Cardiac fibroblast (primary cell): ENCODE results near the gene NCOA1.
A peak's percentile ranks its signal among the peaks of the same experiment; 100 is the strongest.

Experiments used
- DNase-seq, 2 donors: peaks; one replicate each; pipeline versions ENCODE4 v3.0.0 to v3.0.0-alpha.2; 2010; ENCODE audit warnings: low read depth in 2 of 2
- H3K4me3 ChIP-seq, 2 donors: replicated peaks in 1 of 2; 1 replicate in 1 of 2; 2 replicates in 1 of 2; pipeline ENCODE4 v1.5.1; 2011; ENCODE audit warnings: low read depth in 2 of 2, low read length in 2 of 2, mild to moderate bottlenecking in 2 of 2, moderate library complexity in 1 of 2
- CTCF ChIP-seq: IDR thresholded peaks from one replicate; pipeline ENCODE4 v1.5.1; 2011; ENCODE audit warnings: low read depth, mild to moderate bottlenecking, low read length, inconsistent platforms

NCOA1 gene

GRCh38 chr2:24613154-24613814, 122.2 kb downstream of the NCOA1 start:
- no peak overlapping the region for H3K4me3 ChIP-seq
- DNase-seq: peak; percentile 73 to 86
- peak; percentile 72 for TF ChIP-seq CTCF

GRCh38 chr2:24616616-24617015, 125.6 kb downstream of the NCOA1 start:
- TF ChIP-seq CTCF: no peak
- DNase-seq: no peak
- no peak overlapping the region for H3K4me3 ChIP-seq

DNA sequence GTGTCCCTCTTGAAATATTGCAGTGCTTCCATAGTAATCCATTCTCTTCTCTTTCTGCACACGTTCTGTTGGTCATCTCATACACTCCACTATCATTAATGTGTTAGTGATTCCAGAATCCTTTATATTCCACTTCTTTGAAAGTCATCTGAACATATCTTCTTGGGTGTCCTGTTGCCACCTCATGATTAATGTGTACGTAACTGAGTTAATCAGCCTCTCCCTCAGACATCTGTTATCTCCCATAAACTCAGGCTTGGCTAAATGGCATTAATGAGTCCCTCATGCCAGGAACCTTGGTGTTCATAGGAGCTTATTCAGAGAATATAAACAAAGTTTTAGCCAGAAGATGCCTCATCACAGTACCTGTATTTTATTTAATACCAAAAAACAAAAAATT, 126.4 kb downstream of the NCOA1 start:
- H3K4me3 ChIP-seq: no peak overlapping the region
- peak in 1 of 2 donors; percentile 7 for DNase-seq
- no peak for TF ChIP-seq CTCF

GRCh38 chr2:24618144-24618543, 127.1 kb downstream of the NCOA1 start:
- peak in 1 of 2 donors; percentile 3 for DNase-seq
- no peak overlapping the region for H3K4me3 ChIP-seq
- TF ChIP-seq CTCF: no peak

DNA sequence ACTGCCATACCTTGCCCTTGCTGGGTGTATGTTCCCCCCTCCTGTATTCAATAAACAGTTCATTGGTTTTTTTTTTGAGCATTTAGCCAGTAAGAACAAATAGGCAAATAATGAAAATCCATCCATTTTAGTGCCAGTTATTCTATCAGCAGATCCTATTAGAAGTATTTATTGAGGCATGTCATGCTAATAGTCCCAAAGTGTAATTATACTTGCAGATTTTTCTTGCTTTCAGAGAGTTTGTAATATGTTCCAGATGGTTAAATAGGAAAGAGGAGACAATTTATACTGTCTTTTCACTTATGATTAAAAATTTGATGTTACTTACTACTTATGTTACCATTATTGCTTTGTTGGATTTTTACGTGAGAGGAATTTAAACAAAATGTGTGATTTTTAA, 127.6 kb downstream of the NCOA1 start:
- no peak for TF ChIP-seq CTCF
- DNase-seq: no peak
- no peak overlapping the region for H3K4me3 ChIP-seq

- no peak for TF ChIP-seq CTCF
- peak in 1 of 2 donors; percentile 81 for DNase-seq
- no peak overlapping the region for H3K4me3 ChIP-seq
Observed at GRCh38 chr2:24620936-24621335, 129.9 kb downstream of the NCOA1 start.

DNA sequence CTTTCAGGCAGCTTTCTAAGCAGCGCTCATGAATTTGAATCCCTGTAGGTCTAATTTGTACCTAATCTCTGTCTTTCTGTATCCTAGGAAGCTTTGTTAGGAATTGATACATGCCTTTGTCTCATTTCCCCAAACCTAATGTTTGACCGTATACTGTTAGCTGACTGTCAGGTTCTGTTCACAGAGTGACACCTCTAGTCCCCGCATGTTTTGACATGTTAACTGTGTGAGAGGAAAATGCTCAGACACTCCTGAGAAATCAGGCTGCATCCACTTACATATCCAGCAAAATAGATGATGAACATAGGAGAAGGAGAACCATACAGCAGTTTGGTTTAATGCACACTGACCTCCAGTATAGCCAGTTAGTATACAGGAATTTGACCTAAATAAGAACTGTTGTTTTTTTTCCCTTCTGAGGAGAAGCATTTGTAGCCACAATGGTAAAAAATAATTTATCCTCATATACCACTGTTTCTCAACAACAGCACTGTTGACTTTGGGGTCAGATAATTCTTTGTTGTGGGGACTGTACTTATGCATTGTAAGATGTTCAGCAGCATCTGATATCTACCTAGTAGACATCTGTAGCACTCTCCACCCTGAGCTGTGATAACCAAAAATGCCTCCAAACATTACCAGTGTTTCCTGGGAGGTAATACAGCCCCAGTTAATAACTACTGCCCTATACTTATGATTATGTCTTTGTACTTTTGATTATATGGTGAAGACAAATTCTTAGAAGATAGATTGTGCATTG, 130.9 kb downstream of the NCOA1 start:
- DNase-seq: no peak
- no peak for TF ChIP-seq CTCF
- H3K4me3 ChIP-seq: no peak overlapping the region
